ENCODE results near the gene C10orf105. TPM values are rescaled to one million over a fixed set of nuclear protein-coding genes. Genes with fewer than 3 reads are reported as not detected.

The C10orf105 gene
- total RNA-seq, 1 experiment from 2014 or later, result not detected

GRCh38 chr10:71697938-71698709, 21.5 kb downstream of the C10orf105 start:
- H3K27me3 Mint-ChIP-seq (ENCODE audit: insufficient read depth, unreplicated experiment), result peaks cover 4% of the 10 kb centered on the region
- Histone ChIP-seq H3K27me3 (replicated peaks; ENCODE audit: control insufficient read depth, insufficient read depth, low read length) (no peaks in the 10 kb centered on the region), H3K4me3 (ENCODE audit: low read depth, low read length) (no peak overlapping the region), H3K36me3 (ENCODE audit: control insufficient read depth, insufficient read depth, low read length) (no peaks in the 10 kb centered on the region), H3K9me3 (no peaks in the 10 kb centered on the region), H3K4me1 (no peaks in the 10 kb centered on the region)
- no peaks in the 10 kb centered on the region for H3K4me1 Mint-ChIP-seq (ENCODE audit: low read depth, unreplicated experiment)
- CTCF ChIA-PET, result interaction anchor here (0.6 to 3.8 kb wide), 10 partner anchors 9 to 314 kb away, joined by 3 to 56 read pairs (median 8); partner anchors contain the start of genes CDH23 and VSIR
- TF ChIP-seq, protein P1, sequence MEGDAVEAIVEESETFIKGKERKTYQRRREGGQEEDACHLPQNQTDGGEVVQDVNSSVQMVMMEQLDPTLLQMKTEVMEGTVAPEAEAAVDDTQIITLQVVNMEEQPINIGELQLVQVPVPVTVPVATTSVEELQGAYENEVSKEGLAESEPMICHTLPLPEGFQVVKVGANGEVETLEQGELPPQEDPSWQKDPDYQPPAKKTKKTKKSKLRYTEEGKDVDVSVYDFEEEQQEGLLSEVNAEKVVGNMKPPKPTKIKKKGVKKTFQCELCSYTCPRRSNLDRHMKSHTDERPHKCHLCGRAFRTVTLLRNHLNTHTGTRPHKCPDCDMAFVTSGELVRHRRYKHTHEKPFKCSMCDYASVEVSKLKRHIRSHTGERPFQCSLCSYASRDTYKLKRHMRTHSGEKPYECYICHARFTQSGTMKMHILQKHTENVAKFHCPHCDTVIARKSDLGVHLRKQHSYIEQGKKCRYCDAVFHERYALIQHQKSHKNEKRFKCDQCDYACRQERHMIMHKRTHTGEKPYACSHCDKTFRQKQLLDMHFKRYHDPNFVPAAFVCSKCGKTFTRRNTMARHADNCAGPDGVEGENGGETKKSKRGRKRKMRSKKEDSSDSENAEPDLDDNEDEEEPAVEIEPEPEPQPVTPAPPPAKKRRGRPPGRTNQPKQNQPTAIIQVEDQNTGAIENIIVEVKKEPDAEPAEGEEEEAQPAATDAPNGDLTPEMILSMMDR (IDR thresholded peaks at IDR 0.05; ENCODE audit: insufficient read depth in 1 of 2, low read depth in 1 of 2, low read length in 1 of 2, severe bottlenecking in 1 of 2, unreplicated experiment in 1 of 2), result no peak
- DNase-seq, result no peak
- no peaks in the 10 kb centered on the region for H3K36me3 Mint-ChIP-seq (ENCODE audit: insufficient read depth, unreplicated experiment)
- no peak overlapping the region for H3K4me3 Mint-ChIP-seq (ENCODE audit: unreplicated experiment)
- no TSS peak for BruUV-seq (replicated peaks)
- no peak overlapping the region for H3K27ac Mint-ChIP-seq (ENCODE audit: unreplicated experiment)
- no peaks in the 10 kb centered on the region for H3K9me3 Mint-ChIP-seq (ENCODE audit: unreplicated experiment)
- POLR2A ChIA-PET, result interaction anchor here (0.7 kb wide), 1 partner anchor 1860 kb away, joined by 3 read pairs; no protein-coding TSS in a partner anchor
- intact Hi-C loops (cut with micrococcal nuclease; ENCODE audit: unreplicated experiment), result loop anchor here (5.0 kb wide), 1 partner anchor 91 kb away; no protein-coding TSS in a partner anchor

DNA sequence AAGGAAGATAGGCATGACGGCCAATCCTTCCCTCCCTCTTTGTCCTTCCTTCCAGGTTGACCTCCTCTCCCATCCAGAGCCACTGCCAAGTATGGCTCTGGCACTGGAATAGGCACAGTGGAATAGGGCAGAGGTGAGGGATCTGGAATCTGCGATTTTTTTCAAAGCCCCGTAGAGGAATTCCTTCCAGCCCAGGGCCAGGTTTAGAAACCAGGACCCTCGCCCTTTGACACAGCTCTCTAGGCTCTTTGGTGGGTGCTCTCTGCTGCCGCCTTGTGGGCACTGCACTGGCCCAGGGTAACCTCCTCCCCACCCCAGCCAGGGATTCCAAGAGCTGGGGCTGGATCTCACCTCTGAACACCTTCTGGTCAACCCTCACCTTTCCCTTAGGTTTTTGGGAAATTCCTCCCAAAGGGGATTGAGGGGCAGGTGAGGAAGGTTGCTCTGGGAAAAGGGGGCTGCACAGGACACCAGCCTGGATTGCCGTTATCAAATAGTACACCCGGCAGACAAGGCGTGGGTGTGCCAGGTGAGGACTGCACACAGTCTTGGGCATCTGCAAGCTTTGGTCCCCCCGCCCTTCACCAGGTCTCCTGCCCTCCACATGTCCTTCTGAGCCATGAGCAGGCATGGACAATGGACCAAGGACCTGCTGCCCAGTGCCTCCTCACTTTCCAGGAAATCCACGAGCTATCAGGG, 22.8 kb downstream of the C10orf105 start:
- Mint-ChIP-seq H3K4me1 (ENCODE audit: low read depth, unreplicated experiment) (no peaks in the 10 kb centered on the region), H3K36me3 (ENCODE audit: insufficient read depth, unreplicated experiment) (no peaks in the 10 kb centered on the region), H3K4me3 (ENCODE audit: unreplicated experiment) (no peak overlapping the region), H3K27ac (ENCODE audit: unreplicated experiment) (no peak overlapping the region), H3K27me3 (ENCODE audit: insufficient read depth, unreplicated experiment) (peaks cover 4% of the 10 kb centered on the region), H3K9me3 (ENCODE audit: unreplicated experiment) (no peaks in the 10 kb centered on the region)
- ChIA-PET CTCF (interaction anchor here (0.6 to 3.8 kb wide), 29 partner anchors 9 to 382 kb away, joined by 3 to 56 read pairs (median 4); partner anchors contain the start of genes CDH23, SLC29A3 and VSIR), POLR2A (no interaction called here)
- Histone ChIP-seq H3K4me3 (ENCODE audit: low read depth, low read length) (no peak overlapping the region), H3K4me1 (no peaks in the 10 kb centered on the region), H3K27me3 (replicated peaks; ENCODE audit: control insufficient read depth, insufficient read depth, low read length) (no peaks in the 10 kb centered on the region), H3K36me3 (ENCODE audit: control insufficient read depth, insufficient read depth, low read length) (no peaks in the 10 kb centered on the region), H3K9me3 (no peaks in the 10 kb centered on the region)
- intact Hi-C loops (cut with micrococcal nuclease; ENCODE audit: unreplicated experiment), result loop anchor here (1.0 to 5.0 kb wide), 3 partner anchors 89 to 382 kb away; no protein-coding TSS in a partner anchor
- TF ChIP-seq, protein P1 (IDR thresholded peaks at IDR 0.05; ENCODE audit: insufficient read depth in 1 of 2, low read depth in 1 of 2, low read length in 1 of 2, severe bottlenecking in 1 of 2, unreplicated experiment in 1 of 2), result peak; percentile 97 to 99
- DNase-seq, result peak; percentile 77 to 85
- no TSS peak for BruUV-seq (replicated peaks)
